GM08714 (cell line): ENCODE measurements around the gene PDCD5.
"Not testable (repeated sequence)": the region's sequence is repeated elsewhere in the genome, so short reads cannot be mapped to it uniquely, and the experiment has no call there.

ENCODE experiments used
- H3K4me3 ChIP-seq: fragments of 200-500 bp; sonication (Bioruptor generic); 2 replicates; pipeline ENCODE4 v1.5.1; 2014; ENCODE audit warnings: mild to moderate bottlenecking, low read length, inconsistent platforms
- ZNF274 ChIP-seq: IDR thresholded peaks from 2 replicates; pipeline ENCODE4 v1.6.1; 2012; ENCODE audit warnings: mild to moderate bottlenecking, low read depth, low read length

Gene PDCD5, protein sequence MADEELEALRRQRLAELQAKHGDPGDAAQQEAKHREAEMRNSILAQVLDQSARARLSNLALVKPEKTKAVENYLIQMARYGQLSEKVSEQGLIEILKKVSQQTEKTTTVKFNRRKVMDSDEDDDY

DNA sequence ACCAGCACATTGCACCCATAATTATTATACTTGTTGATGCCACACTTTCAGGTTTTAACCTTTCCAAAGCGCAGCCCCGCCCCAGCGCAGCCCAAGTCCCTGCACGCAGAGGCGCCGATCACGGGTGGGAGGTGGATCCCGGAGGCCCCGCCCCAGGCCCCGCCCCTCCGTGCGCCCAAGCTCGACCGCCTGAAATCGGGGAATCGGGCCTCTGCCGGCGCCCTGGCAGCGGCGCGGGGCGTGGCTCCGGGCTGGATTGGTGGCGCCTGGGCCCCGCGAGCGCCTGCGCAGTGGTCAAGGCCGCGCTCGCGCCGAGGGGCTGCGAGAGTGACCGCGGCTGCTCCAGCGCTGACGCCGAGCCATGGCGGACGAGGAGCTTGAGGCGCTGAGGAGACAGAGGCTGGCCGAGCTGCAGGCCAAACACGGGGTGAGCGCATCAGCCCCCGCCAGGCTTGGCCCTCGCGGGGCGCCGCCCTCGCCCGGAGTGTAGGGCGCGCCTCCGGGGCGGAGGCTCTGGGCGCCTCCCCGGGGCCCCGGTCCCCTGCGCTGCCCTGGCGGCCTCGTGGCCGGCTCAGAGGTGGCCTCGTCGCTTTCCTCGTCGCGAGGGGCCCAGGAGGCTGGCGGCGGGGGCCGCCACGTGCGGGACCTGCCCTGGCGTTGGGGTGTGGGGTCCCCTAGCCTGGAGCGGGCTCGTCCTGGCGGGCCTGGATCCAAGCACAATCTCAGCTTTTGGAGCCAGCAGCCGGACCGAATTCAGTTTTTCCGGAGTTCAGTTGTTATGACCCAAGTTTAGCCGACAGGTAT is at the start of gene PDCD5:
Gene PDCD5, plus strand, starts transcription at position 290 of the 804 bp plus-strand sequence. Its CDS starts 72 bp downstream, at position 362.
- peak within 1 kb of the TSS; percentile 95 for H3K4me3 ChIP-seq

DNA sequence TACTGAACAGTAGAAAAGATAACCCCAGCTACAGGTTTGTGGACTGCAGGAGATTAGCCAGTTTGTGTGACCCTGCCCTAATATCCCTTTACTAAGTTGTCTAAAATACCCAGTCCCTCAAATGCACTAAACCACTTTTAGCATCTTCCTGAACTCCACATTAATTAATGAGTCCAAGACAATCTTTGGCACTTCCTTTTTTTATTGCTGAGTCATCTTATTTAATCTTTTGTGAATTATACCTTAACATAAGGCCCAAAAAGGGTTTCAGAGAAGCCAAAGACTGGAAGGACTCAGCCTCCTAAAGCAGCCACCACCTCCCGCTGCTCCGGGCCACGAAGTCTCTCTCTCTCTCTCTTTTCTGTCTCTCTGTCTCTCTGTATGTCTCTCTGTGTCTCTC is 48.8 kb upstream of the PDCD5 start:
- H3K4me3 ChIP-seq, result no peak overlapping the region
- no peak for TF ChIP-seq ZNF274

More for the DNA sequence above, at the start of gene PDCD5:
- TF ChIP-seq ZNF274, result no peak

DNA sequence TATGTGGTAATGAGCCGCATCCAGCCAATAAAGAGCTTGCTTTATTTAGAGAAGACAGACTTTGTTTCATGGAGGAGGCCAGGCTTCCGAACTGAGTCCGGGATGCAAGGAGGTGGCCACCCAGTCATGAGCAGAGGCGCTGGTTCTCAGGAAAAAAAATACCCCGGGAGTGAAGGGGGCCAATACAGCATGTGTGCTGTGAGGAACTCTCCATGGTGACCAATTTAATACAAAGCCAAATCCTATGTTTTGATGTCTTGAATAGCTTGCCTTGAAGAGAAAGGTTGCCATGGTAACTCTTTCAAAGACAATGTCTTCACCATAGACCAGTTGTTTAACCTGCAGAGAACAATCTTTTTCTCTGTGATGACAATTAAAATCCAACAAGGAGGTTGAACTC is 43.4 kb upstream of the PDCD5 start:
- no peak for TF ChIP-seq ZNF274

DNA sequence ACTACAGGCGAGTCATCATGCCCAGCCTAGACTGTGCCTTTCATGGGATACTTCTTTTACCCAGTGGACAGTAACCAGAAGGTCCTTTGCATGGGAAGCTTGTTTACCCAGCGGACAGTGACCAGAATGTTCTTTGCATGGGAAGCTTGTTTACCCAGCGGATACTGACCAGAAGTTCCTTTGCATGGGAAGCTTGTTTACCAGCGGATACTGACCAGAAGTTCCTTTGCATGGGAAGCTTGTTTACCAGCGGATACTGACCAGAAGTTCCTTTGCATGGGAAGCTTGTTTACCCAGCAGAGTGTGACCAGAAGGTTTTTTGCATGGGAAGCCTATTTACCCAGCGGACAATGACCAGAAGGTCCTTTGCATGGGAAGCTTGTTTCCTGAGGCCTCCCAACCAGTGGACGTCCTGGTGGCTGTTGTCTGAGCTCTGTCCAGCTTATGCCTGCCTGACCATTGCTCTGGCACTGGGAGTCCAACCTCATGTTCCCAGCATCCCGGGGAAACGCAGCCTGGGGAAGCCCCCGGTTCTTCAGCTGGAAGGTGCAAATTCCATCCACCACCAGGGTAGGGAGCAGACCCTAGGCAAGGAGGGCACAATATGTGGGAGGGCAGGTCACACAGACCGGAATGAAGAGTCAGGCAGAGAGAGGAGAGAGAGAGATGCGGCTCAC is 41.6 kb upstream of the PDCD5 start:
- TF ChIP-seq ZNF274, result no peak
- H3K4me3 ChIP-seq, result no peak overlapping the region

More for the DNA sequence above, 43.4 kb upstream of the PDCD5 start:
- H3K4me3 ChIP-seq, result no peak overlapping the region

DNA sequence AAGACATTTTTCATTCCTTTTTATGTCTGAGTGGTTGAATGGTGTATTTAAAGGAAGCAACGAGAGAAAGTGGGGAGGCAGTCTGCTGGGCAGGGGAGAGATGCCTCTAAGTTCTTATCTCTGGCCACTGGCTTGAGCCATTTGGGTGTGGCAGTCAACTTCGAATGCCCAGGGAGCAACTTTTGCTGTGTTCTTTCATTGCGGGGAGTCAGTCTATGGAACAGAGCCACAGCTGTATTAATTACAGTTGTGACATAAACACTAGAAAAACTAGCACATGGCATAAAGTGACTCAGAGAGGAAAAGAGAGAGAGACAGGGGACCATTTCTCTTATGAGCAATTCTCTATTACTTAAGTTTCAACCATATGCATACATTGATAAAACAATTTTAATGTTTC is 40.4 kb upstream of the PDCD5 start:
- no peak for TF ChIP-seq ZNF274
- H3K4me3 ChIP-seq, result no peak overlapping the region

DNA sequence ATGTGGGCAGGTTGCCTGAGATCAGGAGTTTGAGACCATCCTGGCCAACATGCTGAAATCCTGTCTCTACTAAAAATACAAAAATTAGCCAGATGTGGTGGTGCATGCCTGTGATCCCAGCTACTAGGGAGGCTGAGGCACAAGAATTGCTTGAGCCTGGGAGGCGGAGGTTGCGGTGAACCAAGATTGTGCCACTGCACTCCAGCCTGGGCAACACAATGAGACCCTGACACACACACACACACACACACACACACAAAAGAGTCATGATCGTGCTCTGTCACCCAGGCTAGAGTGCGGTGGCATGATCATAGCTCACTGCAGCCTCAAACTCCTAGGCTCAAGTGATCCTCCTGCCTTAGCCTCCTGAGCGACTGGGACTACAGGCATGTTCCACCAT is 39.6 kb upstream of the PDCD5 start:
- H3K4me3 ChIP-seq, result not testable (repeated sequence)

DNA sequence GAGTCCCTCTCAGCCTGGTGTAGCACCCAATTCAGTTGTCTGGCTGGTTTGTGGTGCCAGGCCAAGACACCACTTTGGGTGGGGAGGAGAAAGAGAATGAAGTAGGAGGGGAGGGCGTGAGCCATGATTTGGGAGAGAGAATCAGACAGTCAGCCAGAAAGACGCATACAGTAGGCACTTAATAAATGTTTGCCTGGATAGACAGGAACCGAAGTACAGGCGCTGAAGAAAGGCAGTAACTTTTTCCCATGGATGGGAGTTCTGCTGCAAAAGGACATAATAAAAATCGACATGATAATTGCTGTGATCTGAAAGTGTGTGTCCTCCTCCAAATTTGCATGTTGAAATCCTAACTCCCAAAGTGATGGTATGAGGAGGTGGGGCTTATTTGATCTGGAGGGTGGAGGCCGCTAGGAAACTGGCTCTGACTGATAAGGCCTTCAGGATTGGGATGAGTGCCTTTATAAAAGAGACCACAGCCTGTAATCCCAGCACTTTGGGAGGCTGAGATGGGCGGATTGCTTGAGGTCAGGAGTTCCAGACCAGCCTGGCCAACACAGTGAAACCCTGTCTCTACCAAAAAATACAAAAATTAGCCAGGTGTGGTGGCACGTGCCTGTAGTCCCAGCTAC is 38.4 kb upstream of the PDCD5 start:
- TF ChIP-seq ZNF274, result no peak
- H3K4me3 ChIP-seq, result no peak overlapping the region

DNA sequence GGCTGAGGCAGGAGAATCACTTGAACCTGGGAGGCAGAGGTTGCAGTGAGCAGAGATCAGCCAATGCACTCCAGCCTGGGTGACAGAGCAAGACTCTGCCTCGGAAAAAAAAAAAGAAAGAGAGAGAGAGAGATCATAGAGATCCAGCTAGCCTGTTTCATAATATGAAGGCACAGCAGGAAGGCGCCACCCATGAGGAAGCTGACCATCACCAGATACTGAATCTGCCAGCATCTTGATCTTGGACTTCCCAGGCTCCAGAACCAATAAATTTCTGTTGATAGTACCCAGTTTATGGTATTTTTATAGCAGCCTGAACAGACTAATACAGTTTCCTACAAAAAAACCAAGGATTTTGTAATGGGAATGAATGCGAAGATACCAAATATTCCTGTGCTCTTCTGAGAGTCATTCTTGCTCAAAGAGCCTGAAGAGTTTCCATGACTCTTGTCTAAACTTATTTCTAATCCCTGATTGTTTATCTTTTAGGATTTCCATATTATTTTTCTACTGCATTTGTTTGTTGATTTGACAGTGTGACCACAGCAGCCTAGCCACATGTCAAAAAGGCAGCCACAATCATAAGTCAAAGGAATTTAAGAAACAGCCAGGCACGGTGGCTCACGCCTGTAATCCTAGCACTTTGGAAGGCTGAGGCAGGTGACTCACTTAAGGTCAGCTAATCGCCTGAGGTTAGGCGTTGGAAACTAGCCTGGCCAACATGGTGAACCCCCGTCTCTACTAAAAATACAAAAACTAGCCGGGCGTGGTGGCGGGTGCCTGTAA is 37.7 kb upstream of the PDCD5 start:
- no peak for TF ChIP-seq ZNF274
- H3K4me3 ChIP-seq, result no peak overlapping the region

DNA sequence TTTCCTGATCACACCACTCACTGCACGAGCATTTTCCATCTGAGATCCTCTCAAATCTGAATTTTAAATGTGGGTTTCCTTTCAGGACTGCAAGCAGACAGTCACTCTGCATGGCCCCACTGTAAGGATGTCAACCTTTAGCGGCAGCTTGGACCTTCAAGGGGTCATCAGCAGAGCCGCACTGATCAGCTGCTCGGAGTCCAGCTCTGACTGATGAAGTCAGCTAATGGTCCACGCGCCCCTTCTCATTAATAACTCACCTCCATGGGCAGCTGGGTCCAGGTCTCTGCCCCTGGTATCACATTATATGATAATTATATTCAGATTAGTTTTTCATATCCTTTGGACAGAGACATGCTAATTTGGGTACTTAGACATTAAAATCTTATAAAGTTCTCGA is 36.1 kb upstream of the PDCD5 start:
- H3K4me3 ChIP-seq, result no peak overlapping the region
- no peak for TF ChIP-seq ZNF274

DNA sequence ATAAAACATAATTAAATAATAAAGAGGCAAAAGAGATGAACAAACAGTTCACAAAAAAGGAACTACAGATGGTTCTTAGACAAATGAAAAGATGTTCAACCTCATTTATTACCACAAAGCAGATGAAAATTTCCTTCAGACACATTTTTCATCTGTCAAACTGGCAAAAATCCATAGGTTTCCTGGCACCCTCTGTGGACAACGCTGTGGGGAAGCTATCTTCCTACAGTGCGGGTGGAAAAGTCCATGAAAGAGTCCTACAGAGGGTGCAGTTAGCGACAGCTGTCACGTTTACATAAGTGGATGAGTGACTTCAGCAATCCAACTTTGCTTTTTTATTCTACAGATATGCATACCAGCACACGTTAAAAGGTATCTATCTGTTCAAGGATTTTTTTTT is 30.3 kb upstream of the PDCD5 start:
- no peak for TF ChIP-seq ZNF274
- no peak overlapping the region for H3K4me3 ChIP-seq

DNA sequence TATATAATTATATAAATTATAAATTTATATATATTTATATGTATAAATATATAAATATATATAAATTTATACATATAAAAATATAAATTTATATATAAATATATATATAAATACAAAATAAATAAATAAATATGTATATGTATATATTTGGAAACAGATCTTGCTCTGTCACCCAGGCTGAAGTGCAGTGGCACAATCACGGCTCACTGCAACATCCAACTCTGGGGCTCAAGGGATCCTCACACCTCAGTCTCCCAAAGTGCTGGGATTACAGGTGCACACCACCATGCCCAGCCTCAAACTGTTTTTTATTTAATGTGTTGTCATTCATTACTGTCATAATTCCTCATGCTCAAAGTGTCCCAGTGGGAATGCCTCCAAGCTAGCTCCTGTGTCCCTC is 25.2 kb upstream of the PDCD5 start:
- no peak for TF ChIP-seq ZNF274
- no peak overlapping the region for H3K4me3 ChIP-seq

DNA sequence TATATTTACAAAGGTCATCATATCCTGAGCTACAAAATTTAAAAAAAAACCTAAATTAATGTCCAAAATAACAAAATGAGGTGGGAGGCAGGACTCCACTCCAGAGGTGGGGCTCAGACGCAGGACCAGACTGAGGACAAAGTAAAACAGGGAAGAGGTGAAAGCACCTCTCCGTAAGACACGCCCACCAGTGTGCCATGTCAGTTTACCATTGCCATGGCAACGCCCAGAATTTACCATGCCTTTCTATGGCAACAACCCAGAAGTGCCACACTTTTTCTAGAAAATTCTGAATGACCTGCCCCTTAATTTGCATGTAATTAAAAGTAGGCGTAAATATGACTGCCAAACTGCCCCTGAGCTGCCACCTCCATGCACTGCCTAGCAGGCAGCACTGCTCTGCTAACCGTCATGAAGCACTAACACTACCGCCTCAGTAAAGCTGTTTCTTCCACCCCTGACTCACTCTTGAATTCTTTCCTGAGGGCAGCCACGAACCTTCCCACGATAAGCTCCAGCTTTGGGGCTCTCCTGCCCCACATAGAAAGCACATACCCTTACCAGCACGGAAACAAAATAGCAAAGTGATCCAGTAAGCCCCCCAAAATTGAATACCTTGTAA is 22.3 kb upstream of the PDCD5 start:
- no peak overlapping the region for H3K4me3 ChIP-seq
- TF ChIP-seq ZNF274, result no peak

DNA sequence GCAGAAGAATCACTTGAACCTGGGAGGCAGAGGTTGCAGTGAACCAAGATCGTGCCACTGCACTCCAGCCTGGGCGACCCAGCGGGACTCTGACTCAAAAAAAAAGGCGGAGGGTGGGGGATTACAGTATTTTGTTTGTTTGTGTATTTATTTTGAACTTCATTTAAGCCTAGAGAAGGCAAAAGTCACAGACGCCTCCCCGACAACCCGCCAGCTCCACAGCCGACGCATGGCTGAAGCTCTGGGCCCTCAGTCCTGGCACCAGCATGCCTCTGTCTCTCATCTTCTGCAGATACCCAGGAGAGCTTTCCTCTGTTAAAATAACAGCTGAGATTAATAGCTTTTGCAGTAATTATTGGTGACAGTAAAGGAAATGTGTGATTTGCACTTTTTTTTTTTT is 17.2 kb upstream of the PDCD5 start:
- H3K4me3 ChIP-seq, result no peak overlapping the region
- no peak for TF ChIP-seq ZNF274
